ENCODE measurements around the gene HS1BP3.
A peak's percentile ranks its signal among the peaks of the same experiment; 100 is the strongest.

HS1BP3 gene

DNA sequence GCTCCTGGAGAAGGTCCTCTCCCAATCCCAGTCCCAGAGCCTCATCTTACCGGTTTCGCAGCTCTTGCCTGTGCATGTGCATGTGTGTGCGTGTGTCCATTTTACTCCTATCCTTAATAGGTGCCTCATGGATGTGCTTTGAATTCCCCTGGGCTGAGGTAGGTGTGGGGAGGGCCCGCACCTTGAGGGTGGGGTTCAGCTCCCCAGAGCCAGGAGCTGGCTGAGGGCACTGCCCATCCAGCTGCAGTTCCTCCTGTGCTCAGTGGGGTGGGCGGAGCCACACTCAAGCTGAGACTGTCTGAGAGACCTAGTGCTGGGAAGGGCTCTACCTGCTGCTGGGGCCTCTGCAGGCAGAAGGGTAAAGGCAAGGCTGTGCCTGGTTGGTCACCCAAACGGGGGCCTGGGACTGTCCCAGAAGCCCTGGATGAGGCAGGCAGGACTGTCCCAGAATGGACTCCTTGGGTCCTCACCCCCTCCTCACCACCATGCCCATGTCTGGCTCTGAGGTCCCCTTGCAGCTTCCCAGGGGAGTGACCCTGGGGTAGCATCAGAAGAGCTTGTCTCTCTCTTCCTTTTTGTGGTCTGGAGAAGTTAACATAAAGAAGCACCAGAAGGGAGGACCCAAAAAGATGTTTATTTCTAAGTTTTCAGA is 24.9 kb upstream of the HS1BP3 start:
- TF ChIP-seq, protein P1, sequence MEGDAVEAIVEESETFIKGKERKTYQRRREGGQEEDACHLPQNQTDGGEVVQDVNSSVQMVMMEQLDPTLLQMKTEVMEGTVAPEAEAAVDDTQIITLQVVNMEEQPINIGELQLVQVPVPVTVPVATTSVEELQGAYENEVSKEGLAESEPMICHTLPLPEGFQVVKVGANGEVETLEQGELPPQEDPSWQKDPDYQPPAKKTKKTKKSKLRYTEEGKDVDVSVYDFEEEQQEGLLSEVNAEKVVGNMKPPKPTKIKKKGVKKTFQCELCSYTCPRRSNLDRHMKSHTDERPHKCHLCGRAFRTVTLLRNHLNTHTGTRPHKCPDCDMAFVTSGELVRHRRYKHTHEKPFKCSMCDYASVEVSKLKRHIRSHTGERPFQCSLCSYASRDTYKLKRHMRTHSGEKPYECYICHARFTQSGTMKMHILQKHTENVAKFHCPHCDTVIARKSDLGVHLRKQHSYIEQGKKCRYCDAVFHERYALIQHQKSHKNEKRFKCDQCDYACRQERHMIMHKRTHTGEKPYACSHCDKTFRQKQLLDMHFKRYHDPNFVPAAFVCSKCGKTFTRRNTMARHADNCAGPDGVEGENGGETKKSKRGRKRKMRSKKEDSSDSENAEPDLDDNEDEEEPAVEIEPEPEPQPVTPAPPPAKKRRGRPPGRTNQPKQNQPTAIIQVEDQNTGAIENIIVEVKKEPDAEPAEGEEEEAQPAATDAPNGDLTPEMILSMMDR (IDR thresholded peaks at IDR 0.05; ENCODE audit: poor library complexity, severe bottlenecking): no peak
- DNase-seq (ENCODE audit: low spot score) (no peak), ATAC-seq (ENCODE audit: low read depth) (peak; percentile 71)
- H3K27me3 ChIP-seq (ENCODE audit: insufficient read depth, poor library complexity, severe bottlenecking): peaks cover 25% of the 10 kb centered on the region
- no peaks in the 10 kb centered on the region for H3K36me3 ChIP-seq (ENCODE audit: low read depth)
- H3K27ac ChIP-seq (ENCODE audit: poor library complexity, severe bottlenecking): no peak overlapping the region
- no peaks in the 10 kb centered on the region for H3K4me1 ChIP-seq (ENCODE audit: insufficient read depth, poor library complexity, severe bottlenecking)
- no peaks in the 10 kb centered on the region for H3K9me3 ChIP-seq (ENCODE audit: severe bottlenecking)
- H3K4me3 ChIP-seq (ENCODE audit: severe bottlenecking): no peak overlapping the region

DNA sequence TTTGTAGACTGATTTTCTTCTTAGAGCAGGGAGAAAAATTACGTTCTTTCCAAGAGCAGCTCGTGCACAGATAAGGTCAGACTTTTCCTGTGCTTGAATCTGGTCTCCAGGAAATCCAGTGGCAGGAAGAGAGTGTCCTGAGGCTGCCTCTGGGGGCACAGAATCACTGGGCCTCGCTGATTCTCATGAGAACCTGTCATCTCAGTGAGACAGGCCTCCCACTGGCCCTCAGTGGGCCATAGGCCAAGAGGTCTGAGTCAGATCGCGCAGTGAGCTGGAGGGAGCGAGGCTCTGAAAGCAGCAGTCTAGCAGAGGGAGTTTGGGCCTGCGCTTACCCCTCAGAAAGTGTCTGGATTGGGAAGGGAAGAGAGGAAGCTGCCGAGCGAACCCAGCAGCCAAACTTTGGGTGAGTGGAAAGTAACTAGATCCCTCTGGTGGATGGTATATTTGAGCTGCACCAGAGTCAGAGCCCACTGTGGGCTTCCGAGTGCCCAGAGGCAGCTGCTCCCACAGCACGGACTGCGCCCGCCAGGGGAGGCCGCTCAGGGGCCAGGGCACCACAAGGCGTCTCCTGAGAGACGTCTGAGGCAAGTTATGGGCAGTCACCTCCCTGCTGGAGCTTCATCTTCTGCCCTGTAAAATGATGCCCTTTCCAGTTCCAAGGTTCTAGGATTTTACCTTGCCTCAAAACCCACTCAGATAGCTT is 24.2 kb upstream of the HS1BP3 start:
- TF ChIP-seq, protein P1 (IDR thresholded peaks at IDR 0.05; ENCODE audit: poor library complexity, severe bottlenecking): no peak
- no peak overlapping the region for H3K4me3 ChIP-seq (ENCODE audit: severe bottlenecking)
- no peaks in the 10 kb centered on the region for H3K9me3 ChIP-seq (ENCODE audit: severe bottlenecking)
- H3K4me1 ChIP-seq (ENCODE audit: insufficient read depth, poor library complexity, severe bottlenecking): no peaks in the 10 kb centered on the region
- DNase-seq (ENCODE audit: low spot score): no peak
- H3K27me3 ChIP-seq (ENCODE audit: insufficient read depth, poor library complexity, severe bottlenecking): peaks cover 32% of the 10 kb centered on the region
- H3K36me3 ChIP-seq (ENCODE audit: low read depth): no peaks in the 10 kb centered on the region
- H3K27ac ChIP-seq (ENCODE audit: poor library complexity, severe bottlenecking): no peak overlapping the region
- peak; percentile 73 for ATAC-seq (ENCODE audit: low read depth)

DNA sequence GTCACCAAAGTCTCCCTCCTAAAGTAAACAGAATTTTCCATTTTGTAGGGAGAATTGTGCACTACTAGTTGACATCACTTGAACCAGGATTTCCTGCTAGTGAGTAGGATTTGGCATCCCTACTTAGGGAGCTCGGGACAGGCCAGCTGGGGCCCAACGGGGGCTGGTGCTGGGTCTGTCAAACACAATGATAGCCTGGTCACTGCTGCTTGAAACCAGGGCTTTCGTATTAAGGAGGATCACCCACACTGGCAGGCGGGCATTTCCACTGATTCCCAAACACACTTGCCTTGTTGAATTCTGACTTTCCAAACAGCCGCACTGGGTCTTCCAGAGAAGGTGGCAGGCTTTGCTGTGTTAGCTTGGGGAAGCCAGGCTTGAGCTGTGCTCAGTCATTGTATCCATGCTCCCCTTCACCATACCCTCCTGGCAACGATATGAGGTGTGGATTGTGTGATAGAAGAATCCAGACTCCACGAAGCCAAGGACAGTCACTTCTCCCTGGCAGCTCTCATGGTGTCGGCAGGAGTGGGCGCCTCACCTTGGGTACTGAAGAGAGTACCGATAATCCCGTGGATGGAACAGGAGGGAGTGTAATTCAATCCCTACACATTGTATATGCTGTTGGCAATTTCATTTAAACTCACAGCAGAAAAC is 23.5 kb upstream of the HS1BP3 start:
- TF ChIP-seq, protein P1 (IDR thresholded peaks at IDR 0.05; ENCODE audit: poor library complexity, severe bottlenecking): no peak
- H3K36me3 ChIP-seq (ENCODE audit: low read depth): no peaks in the 10 kb centered on the region
- DNase-seq (ENCODE audit: low spot score) (no peak), ATAC-seq (ENCODE audit: low read depth) (no peak)
- no peaks in the 10 kb centered on the region for H3K9me3 ChIP-seq (ENCODE audit: severe bottlenecking)
- H3K27ac ChIP-seq (ENCODE audit: poor library complexity, severe bottlenecking): no peak overlapping the region
- no peak overlapping the region for H3K4me3 ChIP-seq (ENCODE audit: severe bottlenecking)
- H3K4me1 ChIP-seq (ENCODE audit: insufficient read depth, poor library complexity, severe bottlenecking): no peaks in the 10 kb centered on the region
- peaks cover 39% of the 10 kb centered on the region for H3K27me3 ChIP-seq (ENCODE audit: insufficient read depth, poor library complexity, severe bottlenecking)

DNA sequence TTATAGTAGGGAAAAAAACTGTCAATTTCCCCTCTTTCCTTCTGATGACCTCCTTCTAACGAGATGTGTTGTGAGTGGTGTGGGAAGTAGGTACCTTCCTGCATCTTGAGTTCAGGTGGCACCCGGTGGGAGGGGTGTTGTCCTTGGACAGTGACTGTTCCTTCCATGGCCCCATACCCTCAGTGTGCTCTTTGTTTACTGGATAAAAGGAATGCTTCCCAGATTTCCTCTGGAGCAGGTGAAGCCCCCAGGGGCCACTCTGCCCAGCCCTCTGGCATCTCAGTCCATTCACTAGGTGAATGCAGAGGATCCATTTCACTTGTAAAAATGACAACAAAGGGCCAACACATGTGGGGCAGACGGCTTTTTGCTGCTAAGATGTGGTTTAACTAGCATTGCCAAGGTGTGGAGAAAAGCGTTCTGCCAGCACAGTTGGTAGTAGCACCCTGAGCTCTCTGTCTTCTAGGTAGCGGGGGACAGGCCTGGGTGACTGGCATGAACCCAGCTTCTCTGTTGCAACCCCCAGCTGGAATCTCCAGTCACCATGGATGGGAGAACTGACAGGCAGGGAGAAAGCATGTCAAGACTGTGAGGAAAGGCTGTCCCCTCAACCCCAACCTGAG is 22.9 kb upstream of the HS1BP3 start:
- Histone ChIP-seq H3K9me3 (ENCODE audit: severe bottlenecking) (no peaks in the 10 kb centered on the region), H3K4me3 (ENCODE audit: severe bottlenecking) (no peak overlapping the region), H3K4me1 (ENCODE audit: insufficient read depth, poor library complexity, severe bottlenecking) (no peaks in the 10 kb centered on the region), H3K27ac (ENCODE audit: poor library complexity, severe bottlenecking) (no peak overlapping the region), H3K36me3 (ENCODE audit: low read depth) (no peaks in the 10 kb centered on the region), H3K27me3 (ENCODE audit: insufficient read depth, poor library complexity, severe bottlenecking) (peaks cover 46% of the 10 kb centered on the region)
- TF ChIP-seq, protein P1 (IDR thresholded peaks at IDR 0.05; ENCODE audit: poor library complexity, severe bottlenecking): no peak
- ATAC-seq (ENCODE audit: low read depth) (no peak), DNase-seq (ENCODE audit: low spot score) (no peak)
